PC-9 (cell line): ENCODE results near the gene STAMBP. TPM values are rescaled to one million over a fixed set of nuclear protein-coding genes. Genes with fewer than 3 reads are reported as not detected.
A peak's percentile ranks its signal among the peaks of the same experiment; 100 is the strongest.
"Not testable (repeated sequence)": the region's sequence is repeated elsewhere in the genome, so short reads cannot be mapped to it uniquely, and the experiment has no call there.

Experiments used
- BruUV-seq: library from RNA; stranded (reverse); fragments of 400-500 nt; replicated peaks from 2 replicates; lab custom pipeline; 2021; lab: Mats Ljungman, UMichigan
- CTCF ChIA-PET: fragments of 300-600 bp; sonication (Branson Sonifier 250); formaldehyde crosslinking; loops from one replicate; lab custom pipeline; 2022; ENCODE audit warnings: antibody characterized with exemption; lab: Charles Lee
- POLR2A ChIA-PET: fragments of 300-600 bp; sonication (Branson Sonifier 250); formaldehyde crosslinking; loops from one replicate; lab custom pipeline; 2022; ENCODE audit warnings: antibody characterized with exemption; ENCODE audit not compliant: unreplicated experiment; lab: Charles Lee
- DNase-seq, 2 experiments: peaks; one replicate each; pipeline versions ENCODE4 v3.0.0 to v3.0.0-alpha.2; 2015 to 2022; ENCODE audit warnings: mixed read lengths in 1 of 2
- H2AFZ ChIP-seq: fragments of 200-600 bp; sonication (generic); 2 replicates; pipeline ENCODE4 v1.8.1; 2017; ENCODE audit warnings: antibody characterized with exemption
- H3F3A ChIP-seq: fragments of 200-600 bp; sonication (generic); 2 replicates; pipeline ENCODE4 v1.8.1; 2017; ENCODE audit warnings: antibody characterized with exemption, mild to moderate bottlenecking, low read depth; ENCODE audit not compliant: insufficient read depth
- H3K27ac ChIP-seq: fragments of 200-600 bp; sonication (generic); 2 replicates; pipeline ENCODE4 v1.6.1; 2016; ENCODE audit warnings: mixed run types
- H3K27me3 ChIP-seq: fragments of 200-600 bp; sonication (generic); 2 replicates; pipeline ENCODE4 v1.6.1; 2016; ENCODE audit warnings: low read depth, mixed run types; ENCODE audit not compliant: insufficient read depth
- H3K36me3 ChIP-seq: fragments of 200-600 bp; sonication (generic); 2 replicates; pipeline ENCODE4 v1.6.1; 2016; ENCODE audit warnings: low read depth, mixed run types
- H3K4me1 ChIP-seq: fragments of 200-600 bp; sonication (generic); replicated peaks from 2 replicates; pipeline ENCODE4 v1.6.1; 2016; ENCODE audit warnings: mixed run types; ENCODE audit not compliant: insufficient read depth
- H3K4me2 ChIP-seq: fragments of 200-600 bp; sonication (generic); 2 replicates; pipeline ENCODE4 v1.6.1; 2017; ENCODE audit warnings: mixed run types
- H3K4me3 ChIP-seq: fragments of 200-600 bp; sonication (generic); 2 replicates; pipeline ENCODE4 v1.6.1; 2016; ENCODE audit warnings: mixed run types
- H3K79me2 ChIP-seq: fragments of 200-600 bp; sonication (generic); 2 replicates; pipeline ENCODE4 v1.6.1; 2017; ENCODE audit warnings: low read depth, mixed run types
- H3K9me2 ChIP-seq: fragments of 200-600 bp; sonication (generic); 2 replicates; pipeline ENCODE4 v1.8.1; 2017; ENCODE audit warnings: mild to moderate bottlenecking; ENCODE audit not compliant: insufficient read depth
- H3K9me3 ChIP-seq: fragments of 200-600 bp; sonication (generic); 2 replicates; pipeline ENCODE4 v1.8.1; 2016; ENCODE audit warnings: low read depth; ENCODE audit not compliant: insufficient read depth
- H4K20me1 ChIP-seq: fragments of 200-600 bp; sonication (generic); 2 replicates; pipeline ENCODE4 v1.8.1; 2017; ENCODE audit not compliant: insufficient read depth
- CTCF ChIP-seq: fragments of 200-600 bp; sonication (generic); conservative IDR thresholded peaks from 2 replicates; pipeline ENCODE4 v1.6.1; 2017; ENCODE audit warnings: mixed run types, antibody characterized with exemption, mild to moderate bottlenecking, moderate library complexity
- EZH2 ChIP-seq: fragments of 200-600 bp; sonication (generic); IDR thresholded peaks from 2 replicates; pipeline ENCODE4 v1.8.0; 2017; ENCODE audit warnings: antibody characterized with exemption, low read depth
- intact Hi-C: fragments of 100-400 bp; cut with micrococcal nuclease; formaldehyde crosslinking; loops from one replicate; pipeline ENCODE4 v1.10.0; 2022; ENCODE audit not compliant: unreplicated experiment
- total RNA-seq: library from RNA; stranded (reverse); gene quantifications from 2 replicates; pipeline ENCODE4 v1.2.3, GENCODE V29; 2021

The STAMBP gene
- total RNA-seq, 1 experiment from 2014 or later: 52.2 TPM

DNA sequence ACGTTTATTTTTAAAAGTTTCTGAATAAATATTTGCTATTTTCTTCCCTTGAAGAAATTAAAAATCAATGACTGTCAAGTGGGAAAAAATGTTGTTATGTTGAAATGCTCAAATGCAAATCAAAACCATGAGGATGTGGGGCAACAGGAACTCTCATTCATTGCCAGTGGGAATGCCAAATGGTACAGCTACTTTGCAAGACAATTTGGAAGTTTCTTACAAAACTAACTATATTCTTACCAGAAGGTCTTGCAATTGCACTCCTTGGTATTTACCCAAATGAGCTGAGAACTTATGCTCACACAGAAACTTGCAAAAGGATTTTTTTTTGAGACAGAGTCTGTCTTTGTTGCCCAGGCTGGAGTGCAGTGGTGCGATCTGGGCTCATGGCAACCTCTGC is 56.6 kb downstream of the STAMBP start:
- intact Hi-C loops: no loop called here
- Histone ChIP-seq H3K9me2 (no peaks in the 10 kb centered on the region; the same call in 1 of the 2 replicates), H2AFZ (no peak overlapping the region), H3K36me3 (no peaks in the 10 kb centered on the region), H3K27me3 (no peaks in the 10 kb centered on the region), H3K27ac (no peak overlapping the region), H3K79me2 (no peaks in the 10 kb centered on the region), H3K4me1 (peaks cover 14% of the 10 kb centered on the region), H3K4me2 (no peak overlapping the region), H3F3A (no peaks in the 10 kb centered on the region), H3K4me3 (no peak overlapping the region), H4K20me1 (no peaks in the 10 kb centered on the region), H3K9me3 (no peaks in the 10 kb centered on the region)
- DNase-seq: no peak
- POLR2A ChIA-PET: no interaction called here
- BruUV-seq: no TSS peak
- TF ChIP-seq CTCF: no peak
- TF ChIP-seq EZH2: no peak
- CTCF ChIA-PET: no interaction called here

DNA sequence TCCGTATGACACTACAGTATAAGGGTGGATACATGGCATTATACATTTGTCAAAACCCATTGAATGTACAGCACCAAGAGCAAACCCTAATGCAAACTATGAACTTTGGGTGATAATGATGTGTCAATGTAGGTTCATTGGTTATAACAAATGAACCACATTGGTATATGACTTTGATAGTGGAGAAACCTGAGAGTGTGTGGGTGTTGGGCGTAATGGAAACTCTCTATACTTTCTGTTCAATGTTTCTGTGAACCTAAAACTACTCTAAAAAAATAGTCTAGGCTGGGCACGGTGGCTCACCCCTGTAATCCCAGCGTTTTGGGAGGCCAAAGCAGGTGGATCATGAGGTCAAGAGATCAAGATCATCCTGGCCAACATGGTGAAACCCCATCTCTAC is 57.6 kb downstream of the STAMBP start:
- no peaks in the 10 kb centered on the region for H3K27me3 ChIP-seq

GRCh38 chr2:73887596-73888353 is 59.0 kb downstream of the STAMBP start:
- peak overlapping the region; percentile 67 for H3K4me2 ChIP-seq
- H4K20me1 ChIP-seq, DNase-seq, H3K9me3 ChIP-seq, H3K79me2 ChIP-seq, BruUV-seq, H3K9me2 ChIP-seq, H3F3A ChIP-seq, intact Hi-C loops, H3K36me3 ChIP-seq, CTCF ChIA-PET, POLR2A ChIA-PET, H3K27me3 ChIP-seq: not testable (repeated sequence)
- peak overlapping the region; percentile 76 for H2AFZ ChIP-seq
- H3K4me1 ChIP-seq: peaks cover 14% of the 10 kb centered on the region
- H3K27ac ChIP-seq: peak overlapping the region; percentile 33; the same call in 1 of the 2 replicates
- peak overlapping the region; percentile 20; the same call in 1 of the 2 replicates for H3K4me3 ChIP-seq

More for the DNA sequence above, 57.6 kb downstream of the STAMBP start:
- Histone ChIP-seq H3K9me3 (no peaks in the 10 kb centered on the region), H3K36me3 (no peaks in the 10 kb centered on the region), H3K4me3 (no peak overlapping the region), H3K4me2 (no peak overlapping the region), H4K20me1 (no peaks in the 10 kb centered on the region), H2AFZ (no peak overlapping the region), H3K27ac (no peak overlapping the region), H3F3A (no peaks in the 10 kb centered on the region), H3K9me2 (no peaks in the 10 kb centered on the region), H3K4me1 (peaks cover 14% of the 10 kb centered on the region), H3K79me2 (no peaks in the 10 kb centered on the region)
- intact Hi-C loops: no loop called here
- no TSS peak for BruUV-seq
- ChIA-PET POLR2A (no interaction called here), CTCF (no interaction called here)
- no peak for DNase-seq
- TF ChIP-seq EZH2 (no peak), CTCF (no peak)
